ENCODE data around the gene DNAJC7.
"Not testable (repeated sequence)": the region's sequence is repeated elsewhere in the genome, so short reads cannot be mapped to it uniquely, and the experiment has no call there.

The DNAJC7 gene

GRCh38 chr17:42013740-42014139 lies 3.5 kb downstream of the DNAJC7 start:
- DNase-seq (ENCODE audit: low read depth in 2 of 2, low spot score in 1 of 2): not testable (repeated sequence)

GRCh38 chr17:42012363-42012762 lies 4.9 kb downstream of the DNAJC7 start:
- DNase-seq (ENCODE audit: low read depth in 2 of 2, low spot score in 1 of 2): not testable (repeated sequence)

GRCh38 chr17:42010898-42011516 lies 6.2 kb downstream of the DNAJC7 start:
- no peak for DNase-seq (ENCODE audit: low read depth in 2 of 2, low spot score in 1 of 2)

- not testable (repeated sequence) for DNase-seq (ENCODE audit: low read depth in 2 of 2, low spot score in 1 of 2)
Observed at GRCh38 chr17:42010266-42010680, 7.0 kb downstream of the DNAJC7 start.

- DNase-seq (ENCODE audit: low read depth in 2 of 2, low spot score in 1 of 2): no peak
Observed at GRCh38 chr17:42009170-42009569, 8.1 kb downstream of the DNAJC7 start.

GRCh38 chr17:42005166-42005565 lies 12.1 kb downstream of the DNAJC7 start:
- no peak for DNase-seq (ENCODE audit: low read depth in 2 of 2, low spot score in 1 of 2)

GRCh38 chr17:42002792-42003301 lies 14.4 kb downstream of the DNAJC7 start:
- DNase-seq (ENCODE audit: low read depth in 2 of 2, low spot score in 1 of 2): no peak

- no peak for DNase-seq (ENCODE audit: low read depth in 2 of 2, low spot score in 1 of 2)
Observed at GRCh38 chr17:42002175-42002791, 15.0 kb downstream of the DNAJC7 start.

GRCh38 chr17:42001729-42002128 lies 15.5 kb downstream of the DNAJC7 start:
- DNase-seq (ENCODE audit: low read depth in 2 of 2, low spot score in 1 of 2): no peak

GRCh38 chr17:42000413-42001133 lies 16.7 kb downstream of the DNAJC7 start:
- DNase-seq (ENCODE audit: low read depth in 2 of 2, low spot score in 1 of 2): no peak

GRCh38 chr17:41998497-41998896 lies 18.7 kb downstream of the DNAJC7 start:
- no peak for DNase-seq (ENCODE audit: low read depth in 2 of 2, low spot score in 1 of 2)

GRCh38 chr17:41996855-41997164 lies 20.4 kb downstream of the DNAJC7 start:
- no peak for DNase-seq (ENCODE audit: low read depth in 2 of 2, low spot score in 1 of 2)

- DNase-seq (ENCODE audit: low read depth in 2 of 2, low spot score in 1 of 2): no peak
Observed at GRCh38 chr17:41992576-41992975, 24.7 kb downstream of the DNAJC7 start.

- no peak for DNase-seq (ENCODE audit: low read depth in 2 of 2, low spot score in 1 of 2)
Observed at GRCh38 chr17:41989702-41990419, 27.4 kb downstream of the DNAJC7 start.

- no peak for DNase-seq (ENCODE audit: low read depth in 2 of 2, low spot score in 1 of 2)
Observed at GRCh38 chr17:41988418-41988817, 28.8 kb downstream of the DNAJC7 start.

- DNase-seq (ENCODE audit: low read depth in 2 of 2, low spot score in 1 of 2): no peak
Observed at GRCh38 chr17:41987642-41988041, 29.6 kb downstream of the DNAJC7 start.

GRCh38 chr17:41986634-41987033 lies 30.6 kb downstream of the DNAJC7 start:
- no peak for DNase-seq (ENCODE audit: low read depth in 2 of 2, low spot score in 1 of 2)

- no peak for DNase-seq (ENCODE audit: low read depth in 2 of 2, low spot score in 1 of 2)
Observed at GRCh38 chr17:41985919-41986318, 31.3 kb downstream of the DNAJC7 start.

- DNase-seq (ENCODE audit: low read depth in 2 of 2, low spot score in 1 of 2): no peak
Observed at GRCh38 chr17:41984454-41984853, 32.8 kb downstream of the DNAJC7 start.

- no peak for DNase-seq (ENCODE audit: low read depth in 2 of 2, low spot score in 1 of 2)
Observed at GRCh38 chr17:41982026-41982760, 35.0 kb downstream of the DNAJC7 start.

GRCh38 chr17:41977991-41978390 lies 39.2 kb downstream of the DNAJC7 start:
- DNase-seq (ENCODE audit: low read depth in 2 of 2, low spot score in 1 of 2): no peak
